H1 (cell line): Measurements from ENCODE around the gene TFDP3.

Experiments
- CHD2 ChIP-seq: IDR thresholded peaks from 2 replicates; pipeline ENCODE4 v1.6.1; 2012; ENCODE audit warnings: low read length, improper control_type of control experiment
- GABPA ChIP-seq: IDR thresholded peaks from 2 replicates; pipeline ENCODE4 v1.6.1; 2011; ENCODE audit warnings: mild to moderate bottlenecking, low read length, moderate library complexity, borderline replicate concordance; ENCODE audit not compliant: insufficient read depth
- GTF2F1 ChIP-seq: IDR thresholded peaks from 2 replicates; pipeline ENCODE4 v1.6.1; 2012; ENCODE audit warnings: low read depth, low read length, improper control_type of control experiment, borderline replicate concordance
- JUND ChIP-seq: IDR thresholded peaks from 2 replicates; pipeline ENCODE4 v1.6.1; 2011; ENCODE audit warnings: mild to moderate bottlenecking, improper control_type of control experiment, low read length
- TAF1 ChIP-seq: IDR thresholded peaks from 2 replicates; pipeline ENCODE4 v1.6.1; 2011; ENCODE audit warnings: mild to moderate bottlenecking, low read depth, low read length
- YY1 ChIP-seq: IDR thresholded peaks from 2 replicates; pipeline ENCODE4 v1.6.1; 2011; ENCODE audit warnings: low read depth, mild to moderate bottlenecking, low read length
- TF ChIP-seq, protein P1 (sequence below), 3 experiments: IDR thresholded peaks; 1 replicate in 2 of 3; 2 replicates in 1 of 3; pipeline versions ENCODE4 v1.5.1 to v1.6.1; 2011; ENCODE audit warnings: low read length in 3 of 3, mild to moderate bottlenecking in 3 of 3, inconsistent platforms in 2 of 3, low read depth in 1 of 3, moderate library complexity in 1 of 3; ENCODE audit not compliant: insufficient read depth in 1 of 3; ENCODE audit errors: control extremely low read depth in 1 of 3

GRCh38 chrX:133218329-133218728 lies at the start of gene TFDP3:
- TF ChIP-seq JUND (no peak), YY1 (no peak), TAF1 (no peak), CHD2 (no peak), GTF2F1 (no peak), GABPA (no peak)
- TF ChIP-seq, protein P1, sequence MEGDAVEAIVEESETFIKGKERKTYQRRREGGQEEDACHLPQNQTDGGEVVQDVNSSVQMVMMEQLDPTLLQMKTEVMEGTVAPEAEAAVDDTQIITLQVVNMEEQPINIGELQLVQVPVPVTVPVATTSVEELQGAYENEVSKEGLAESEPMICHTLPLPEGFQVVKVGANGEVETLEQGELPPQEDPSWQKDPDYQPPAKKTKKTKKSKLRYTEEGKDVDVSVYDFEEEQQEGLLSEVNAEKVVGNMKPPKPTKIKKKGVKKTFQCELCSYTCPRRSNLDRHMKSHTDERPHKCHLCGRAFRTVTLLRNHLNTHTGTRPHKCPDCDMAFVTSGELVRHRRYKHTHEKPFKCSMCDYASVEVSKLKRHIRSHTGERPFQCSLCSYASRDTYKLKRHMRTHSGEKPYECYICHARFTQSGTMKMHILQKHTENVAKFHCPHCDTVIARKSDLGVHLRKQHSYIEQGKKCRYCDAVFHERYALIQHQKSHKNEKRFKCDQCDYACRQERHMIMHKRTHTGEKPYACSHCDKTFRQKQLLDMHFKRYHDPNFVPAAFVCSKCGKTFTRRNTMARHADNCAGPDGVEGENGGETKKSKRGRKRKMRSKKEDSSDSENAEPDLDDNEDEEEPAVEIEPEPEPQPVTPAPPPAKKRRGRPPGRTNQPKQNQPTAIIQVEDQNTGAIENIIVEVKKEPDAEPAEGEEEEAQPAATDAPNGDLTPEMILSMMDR (IDR thresholded peaks at IDR 0.05; ENCODE audit: control extremely low read depth in 1 of 3, insufficient read depth in 1 of 3, low read depth in 1 of 3, low read length in 3 of 3): no peak
